GM19025 (cell line): ENCODE results near the gene SPON2.

Experiments
- ATAC-seq: cut with Tn5 transposase; IDR thresholded peaks from one replicate; pipeline ENCODE4 v1.9.1; 2021; ENCODE audit warnings: mild to moderate bottlenecking, low read depth, moderate library complexity; ENCODE audit not compliant: unreplicated experiment

Gene SPON2

GRCh38 chr4:1208970-1209704 lies 36.8 kb upstream of the SPON2 start:
- no peak for ATAC-seq

GRCh38 chr4:1208266-1208961 lies 36.0 kb upstream of the SPON2 start:
- no peak for ATAC-seq

GRCh38 chr4:1207603-1208265 lies 35.4 kb upstream of the SPON2 start:
- ATAC-seq, result no peak

GRCh38 chr4:1207157-1207470 lies 34.7 kb upstream of the SPON2 start:
- no peak for ATAC-seq

- ATAC-seq, result no peak
Observed at GRCh38 chr4:1206299-1207156, 34.1 kb upstream of the SPON2 start.

- no peak for ATAC-seq
Observed at GRCh38 chr4:1205586-1206298, 33.4 kb upstream of the SPON2 start.

- no peak for ATAC-seq
Observed at GRCh38 chr4:1204828-1205585, 32.6 kb upstream of the SPON2 start.

- ATAC-seq, result no peak
Observed at GRCh38 chr4:1204286-1204827, 32.0 kb upstream of the SPON2 start.

- no peak for ATAC-seq
Observed at GRCh38 chr4:1203026-1203616, 30.7 kb upstream of the SPON2 start.

- no peak for ATAC-seq
Observed at GRCh38 chr4:1202526-1203011, 30.2 kb upstream of the SPON2 start.

GRCh38 chr4:1201851-1202525 lies 29.6 kb upstream of the SPON2 start:
- peak; percentile 26 for ATAC-seq

- ATAC-seq, result no peak
Observed at GRCh38 chr4:1200425-1201035, 28.1 kb upstream of the SPON2 start.

- ATAC-seq, result no peak
Observed at GRCh38 chr4:1199556-1200331, 27.4 kb upstream of the SPON2 start.

- no peak for ATAC-seq
Observed at GRCh38 chr4:1198098-1198844, 25.9 kb upstream of the SPON2 start.

GRCh38 chr4:1196421-1197183 lies 24.2 kb upstream of the SPON2 start:
- ATAC-seq, result no peak
